Panc1 (cell line): ENCODE results near the gene GPR158. TPM values are rescaled to one million over a fixed set of nuclear protein-coding genes. Genes with fewer than 3 reads are reported as not detected.

ENCODE experiments used
- ATAC-seq: fragments of 200-7000 bp; cut with Tn5 transposase; 2 replicates; pipeline ENCODE4 v1.9.1; 2020; ENCODE audit warnings: mild to moderate bottlenecking, moderate library complexity
- BruUV-seq: library from RNA; stranded (reverse); fragments of 400-500 nt; replicated peaks from 2 replicates; lab custom pipeline; 2021; lab: Mats Ljungman, UMichigan
- CTCF ChIA-PET: fragments of 300-600 bp; sonication (Branson Sonifier 250); formaldehyde crosslinking; loops from one replicate; lab custom pipeline; 2022; ENCODE audit warnings: antibody characterized with exemption; lab: Charles Lee
- POLR2A ChIA-PET: fragments of 300-600 bp; sonication (Branson Sonifier 250); formaldehyde crosslinking; loops from one replicate; lab custom pipeline; 2022; ENCODE audit warnings: antibody characterized with exemption; lab: Charles Lee
- DNase-seq: peaks from one replicate; pipeline ENCODE4 v3.0.0-alpha.2; 2010; ENCODE audit warnings: low read depth, low spot score
- H3K27ac ChIP-seq: 2 replicates; pipeline ENCODE4 v1.5.1; 2011; ENCODE audit warnings: mild to moderate bottlenecking, low read length, inconsistent platforms
- H3K27me3 ChIP-seq: fragments of 200-500 bp; sonication (Bioruptor generic); 2 replicates; pipeline ENCODE4 v1.6.0; 2014; ENCODE audit warnings: low read length, inconsistent platforms; ENCODE audit not compliant: control insufficient read depth, insufficient read depth
- H3K36me3 ChIP-seq: fragments of 200-500 bp; sonication (Bioruptor generic); 2 replicates; pipeline ENCODE4 v1.5.1; 2014; ENCODE audit warnings: inconsistent platforms, mild to moderate bottlenecking, low read length, moderate library complexity; ENCODE audit not compliant: control insufficient read depth, insufficient read depth
- H3K4me1 ChIP-seq: 2 replicates; pipeline ENCODE4 v1.5.1; 2011; ENCODE audit warnings: inconsistent platforms, mild to moderate bottlenecking, low read length, moderate library complexity; ENCODE audit not compliant: control insufficient read depth, insufficient read depth
- H3K4me3 ChIP-seq, 2 experiments: 2 replicates each; pipeline ENCODE4 v1.5.1; 2011 to 2012; ENCODE audit warnings: low read depth in 2 of 2, low read length in 2 of 2, mild to moderate bottlenecking in 2 of 2, inconsistent platforms in 1 of 2, moderate library complexity in 1 of 2
- H3K9me3 ChIP-seq: fragments of 200-500 bp; sonication (Bioruptor generic); 2 replicates; pipeline ENCODE4 v1.5.1; 2014; ENCODE audit warnings: low read depth, mild to moderate bottlenecking, inconsistent platforms, low read length, moderate library complexity; ENCODE audit not compliant: control insufficient read depth, insufficient read depth
- POLR2AphosphoS5 ChIP-seq: IDR thresholded peaks from 2 replicates; pipeline ENCODE4 v1.6.1; 2012; ENCODE audit warnings: mild to moderate bottlenecking, low read depth, low read length, moderate library complexity
- SIN3A ChIP-seq: IDR thresholded peaks from 2 replicates; pipeline ENCODE4 v1.6.1; 2012; ENCODE audit warnings: low read depth, mild to moderate bottlenecking, low read length, moderate library complexity, borderline replicate concordance; ENCODE audit not compliant: insufficient read depth
- TCF7L2 ChIP-seq: IDR thresholded peaks from 2 replicates; pipeline ENCODE4 v1.6.1; 2011; ENCODE audit warnings: mild to moderate bottlenecking, low read depth, low read length, inconsistent platforms
- in situ Hi-C: cut with HindIII; loops from 2 replicates; pipeline ENCODE4 v1.10.0; 2016; ENCODE audit warnings: low sequenced_read_pairs, low pct_unique_long_range_greater_than_20kb
- intact Hi-C: fragments of 100-400 bp; cut with micrococcal nuclease; formaldehyde crosslinking; loops from one replicate; pipeline ENCODE4 v1.10.0; 2022; ENCODE audit not compliant: unreplicated experiment
- total RNA-seq: library from RNA; stranded (reverse); gene quantifications from one replicate; pipeline ENCODE4 v1.2.1, GENCODE V29; 2021; ENCODE audit not compliant: unreplicated experiment
- TF ChIP-seq, protein P1 (sequence below), 2 experiments: IDR thresholded peaks; 2 replicates each; pipeline ENCODE4 v1.6.1; 2011 to 2012; ENCODE audit warnings: low read depth in 2 of 2, control low read depth in 1 of 2, low read length in 1 of 2, mild to moderate bottlenecking in 1 of 2, moderate library complexity in 1 of 2; ENCODE audit not compliant: insufficient read depth in 1 of 2
- TF ChIP-seq, protein P2 (sequence below): fragments of 450-650 bp; IDR thresholded peaks from 2 replicates; pipeline ENCODE4 v1.5.1; 2017; ENCODE audit warnings: mild to moderate bottlenecking

GPR158 gene
- total RNA-seq, 1 experiment from 2014 or later = 0.64 TPM

DNA sequence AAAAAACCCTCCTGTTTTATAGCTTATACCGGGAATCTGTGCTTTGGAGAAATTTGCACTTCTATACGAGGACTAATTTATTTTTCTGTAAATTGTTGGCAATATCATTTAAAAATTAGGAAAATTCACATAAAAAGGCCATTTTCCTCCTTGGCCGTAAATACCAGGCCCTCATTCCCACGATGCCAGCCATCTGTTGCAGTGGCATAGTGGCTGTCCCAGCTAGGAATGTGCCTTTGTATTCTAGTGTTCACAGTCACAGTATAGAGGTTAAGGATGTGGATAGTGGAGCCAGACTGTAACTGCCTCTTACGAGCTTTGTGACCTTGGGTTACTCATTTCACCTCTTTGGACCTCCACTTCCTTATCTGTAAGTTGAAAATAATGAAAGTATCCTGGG is 312.5 kb downstream of the GPR158 start:
- in situ Hi-C loops (no loop called here), intact Hi-C loops (no loop called here)
- Histone ChIP-seq H3K27me3 (no peaks in the 10 kb centered on the region), H3K9me3 (no peaks in the 10 kb centered on the region), H3K36me3 (no peaks in the 10 kb centered on the region), H3K4me1 (no peaks in the 10 kb centered on the region), H3K27ac (no peak overlapping the region), H3K4me3 (no peak overlapping the region)
- POLR2A ChIA-PET = no interaction called here
- DNase-seq = no peak
- ATAC-seq = no peak
- no TSS peak for BruUV-seq
- TF ChIP-seq, protein P1, sequence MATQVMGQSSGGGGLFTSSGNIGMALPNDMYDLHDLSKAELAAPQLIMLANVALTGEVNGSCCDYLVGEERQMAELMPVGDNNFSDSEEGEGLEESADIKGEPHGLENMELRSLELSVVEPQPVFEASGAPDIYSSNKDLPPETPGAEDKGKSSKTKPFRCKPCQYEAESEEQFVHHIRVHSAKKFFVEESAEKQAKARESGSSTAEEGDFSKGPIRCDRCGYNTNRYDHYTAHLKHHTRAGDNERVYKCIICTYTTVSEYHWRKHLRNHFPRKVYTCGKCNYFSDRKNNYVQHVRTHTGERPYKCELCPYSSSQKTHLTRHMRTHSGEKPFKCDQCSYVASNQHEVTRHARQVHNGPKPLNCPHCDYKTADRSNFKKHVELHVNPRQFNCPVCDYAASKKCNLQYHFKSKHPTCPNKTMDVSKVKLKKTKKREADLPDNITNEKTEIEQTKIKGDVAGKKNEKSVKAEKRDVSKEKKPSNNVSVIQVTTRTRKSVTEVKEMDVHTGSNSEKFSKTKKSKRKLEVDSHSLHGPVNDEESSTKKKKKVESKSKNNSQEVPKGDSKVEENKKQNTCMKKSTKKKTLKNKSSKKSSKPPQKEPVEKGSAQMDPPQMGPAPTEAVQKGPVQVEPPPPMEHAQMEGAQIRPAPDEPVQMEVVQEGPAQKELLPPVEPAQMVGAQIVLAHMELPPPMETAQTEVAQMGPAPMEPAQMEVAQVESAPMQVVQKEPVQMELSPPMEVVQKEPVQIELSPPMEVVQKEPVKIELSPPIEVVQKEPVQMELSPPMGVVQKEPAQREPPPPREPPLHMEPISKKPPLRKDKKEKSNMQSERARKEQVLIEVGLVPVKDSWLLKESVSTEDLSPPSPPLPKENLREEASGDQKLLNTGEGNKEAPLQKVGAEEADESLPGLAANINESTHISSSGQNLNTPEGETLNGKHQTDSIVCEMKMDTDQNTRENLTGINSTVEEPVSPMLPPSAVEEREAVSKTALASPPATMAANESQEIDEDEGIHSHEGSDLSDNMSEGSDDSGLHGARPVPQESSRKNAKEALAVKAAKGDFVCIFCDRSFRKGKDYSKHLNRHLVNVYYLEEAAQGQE (IDR thresholded peaks at IDR 0.05; ENCODE audit: insufficient read depth in 1 of 2, low read depth in 2 of 2, low read length in 1 of 2) = no peak
- TF ChIP-seq POLR2AphosphoS5 (no peak), SIN3A (no peak), TCF7L2 (no peak)
- TF ChIP-seq, protein P2, sequence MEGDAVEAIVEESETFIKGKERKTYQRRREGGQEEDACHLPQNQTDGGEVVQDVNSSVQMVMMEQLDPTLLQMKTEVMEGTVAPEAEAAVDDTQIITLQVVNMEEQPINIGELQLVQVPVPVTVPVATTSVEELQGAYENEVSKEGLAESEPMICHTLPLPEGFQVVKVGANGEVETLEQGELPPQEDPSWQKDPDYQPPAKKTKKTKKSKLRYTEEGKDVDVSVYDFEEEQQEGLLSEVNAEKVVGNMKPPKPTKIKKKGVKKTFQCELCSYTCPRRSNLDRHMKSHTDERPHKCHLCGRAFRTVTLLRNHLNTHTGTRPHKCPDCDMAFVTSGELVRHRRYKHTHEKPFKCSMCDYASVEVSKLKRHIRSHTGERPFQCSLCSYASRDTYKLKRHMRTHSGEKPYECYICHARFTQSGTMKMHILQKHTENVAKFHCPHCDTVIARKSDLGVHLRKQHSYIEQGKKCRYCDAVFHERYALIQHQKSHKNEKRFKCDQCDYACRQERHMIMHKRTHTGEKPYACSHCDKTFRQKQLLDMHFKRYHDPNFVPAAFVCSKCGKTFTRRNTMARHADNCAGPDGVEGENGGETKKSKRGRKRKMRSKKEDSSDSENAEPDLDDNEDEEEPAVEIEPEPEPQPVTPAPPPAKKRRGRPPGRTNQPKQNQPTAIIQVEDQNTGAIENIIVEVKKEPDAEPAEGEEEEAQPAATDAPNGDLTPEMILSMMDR = no peak
- CTCF ChIA-PET = no interaction called here

DNA sequence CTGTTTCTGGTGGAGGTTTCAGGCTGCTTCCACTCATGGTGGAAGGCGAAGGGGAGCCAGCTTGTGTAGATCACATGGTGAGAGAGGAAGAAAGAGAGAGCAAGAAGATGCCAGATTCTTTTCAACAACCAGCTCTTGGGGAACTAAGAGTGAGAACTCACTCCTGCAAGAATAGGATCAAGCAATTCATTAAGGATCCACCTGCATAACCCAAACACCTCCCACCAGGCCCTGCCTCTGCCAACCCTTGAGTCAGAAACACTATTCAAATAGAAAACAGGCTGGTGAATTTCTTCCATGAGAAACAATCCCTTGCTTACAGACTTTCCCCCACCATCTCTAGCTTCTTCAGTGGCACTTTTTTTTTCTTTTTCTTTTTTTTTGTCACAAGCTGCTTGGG is 317.2 kb downstream of the GPR158 start:
- Histone ChIP-seq H3K9me3 (no peaks in the 10 kb centered on the region), H3K4me1 (no peaks in the 10 kb centered on the region), H3K36me3 (no peaks in the 10 kb centered on the region), H3K27ac (no peak overlapping the region), H3K4me3 (no peak overlapping the region), H3K27me3 (no peaks in the 10 kb centered on the region)
- intact Hi-C loops (no loop called here), in situ Hi-C loops (no loop called here)
- no TSS peak for BruUV-seq
- ChIA-PET CTCF (no interaction called here), POLR2A (no interaction called here)
- no peak for ATAC-seq
- no peak for DNase-seq
- TF ChIP-seq TCF7L2 (no peak), POLR2AphosphoS5 (no peak), SIN3A (no peak)
- TF ChIP-seq, protein P1 (IDR thresholded peaks at IDR 0.05; ENCODE audit: insufficient read depth in 1 of 2, low read depth in 2 of 2, low read length in 1 of 2) = no peak
- TF ChIP-seq, protein P2 = no peak
